ENCODE measurements around the gene IGF2R. TPM values are rescaled to one million over a fixed set of nuclear protein-coding genes. Genes with fewer than 3 reads are reported as not detected.
A peak's percentile ranks its signal among the peaks of the same experiment; 100 is the strongest.

The IGF2R gene
- polyA plus RNA-seq, 2 donors: 12.9 to 15.0 TPM

DNA sequence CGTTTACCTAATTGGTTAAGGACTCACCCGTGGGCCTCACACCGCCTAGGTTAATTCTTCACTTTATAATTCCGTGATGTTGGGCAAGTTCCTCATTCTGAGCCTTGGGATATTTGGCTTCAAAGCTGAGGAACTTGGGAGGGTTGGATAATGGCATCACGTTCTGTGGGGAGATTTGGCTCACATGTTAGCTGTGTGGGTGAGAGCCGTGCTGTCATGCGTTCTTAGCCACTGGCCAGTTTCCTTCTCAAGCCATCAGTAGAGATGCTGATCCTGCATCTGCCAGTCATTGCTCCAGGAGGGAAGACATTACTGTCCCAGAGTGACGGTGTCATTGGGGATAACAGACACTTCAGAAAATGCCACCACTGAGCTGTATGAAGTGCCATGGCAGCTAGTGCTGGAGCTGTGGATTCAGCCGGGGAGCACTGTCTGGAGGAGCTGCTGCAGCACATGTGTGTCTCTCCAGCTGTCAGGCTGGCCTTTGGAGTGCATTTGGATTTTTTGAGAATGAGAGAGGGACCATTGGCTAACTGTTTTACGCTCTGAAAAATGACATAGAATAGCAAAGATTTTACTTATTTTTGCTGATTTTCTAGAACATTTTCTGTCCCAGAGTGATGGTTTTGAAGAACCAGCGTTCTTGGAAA lies 16.5 kb downstream of the IGF2R start:
- Histone ChIP-seq H3K4me3 (ENCODE audit: low read depth in 1 of 2, low read length in 2 of 2) (no peak overlapping the region), H3K27me3 (ENCODE audit: control insufficient read depth in 1 of 2, insufficient read depth in 2 of 2, low read length in 2 of 2) (no peaks in the 10 kb centered on the region), H3K27ac (ENCODE audit: low read depth in 2 of 2, low read length in 1 of 2) (no peak overlapping the region), H3K4me1 (ENCODE audit: control insufficient read depth in 2 of 2, insufficient read depth in 2 of 2, low read length in 1 of 2) (peaks cover 7 to 28% of the 10 kb centered on the region in 2 donors), H3K36me3 (ENCODE audit: control insufficient read depth in 2 of 2, insufficient read depth in 2 of 2, low read length in 1 of 2) (no peaks in the 10 kb centered on the region), H3K9me3 (ENCODE audit: control insufficient read depth in 2 of 2, insufficient read depth in 1 of 2, low read depth in 1 of 2, low read length in 1 of 2) (no peaks in the 10 kb centered on the region)
- 58 to 68% methylated on average over 11 of the region's 11 CpGs for WGBS, 2 donors

DNA sequence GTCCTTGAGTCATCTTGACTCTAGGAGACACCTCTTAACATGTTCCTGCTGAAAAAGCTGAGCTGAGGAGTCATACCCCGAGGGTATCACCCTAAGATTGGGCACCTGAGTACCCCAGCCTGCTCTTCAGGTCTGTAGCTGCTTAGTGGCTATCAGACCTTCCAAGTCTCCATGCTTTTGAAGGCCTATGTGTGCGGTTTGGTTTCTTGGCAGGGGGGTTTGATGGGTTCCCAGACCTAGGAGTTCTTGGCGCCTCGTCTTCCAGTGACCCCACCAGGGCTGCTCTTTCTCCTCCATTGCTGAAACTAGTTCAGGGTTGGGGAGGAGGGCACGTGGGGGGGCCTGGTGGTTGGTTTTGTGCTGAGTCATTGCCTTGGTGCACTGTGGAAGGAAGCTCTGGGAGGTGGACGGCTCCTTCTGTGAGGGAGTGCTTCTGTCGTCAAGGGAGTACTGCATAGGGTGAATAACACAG lies 20.1 kb downstream of the IGF2R start:
- 58 to 63% methylated on average over 7 of the region's 7 CpGs for WGBS, 2 donors
- H3K27ac ChIP-seq (ENCODE audit: low read depth in 2 of 2, low read length in 1 of 2): peak overlapping the region; percentile 51 to 56
- H3K27me3 ChIP-seq (ENCODE audit: control insufficient read depth in 1 of 2, insufficient read depth in 2 of 2, low read length in 2 of 2): no peaks in the 10 kb centered on the region
- H3K4me1 ChIP-seq (ENCODE audit: control insufficient read depth in 2 of 2, insufficient read depth in 2 of 2, low read length in 1 of 2): peaks cover 0 to 14% of the 10 kb centered on the region in 2 donors
- H3K36me3 ChIP-seq (ENCODE audit: control insufficient read depth in 2 of 2, insufficient read depth in 2 of 2, low read length in 1 of 2): peaks cover 0 to 2% of the 10 kb centered on the region in 2 donors
- H3K9me3 ChIP-seq (ENCODE audit: control insufficient read depth in 2 of 2, insufficient read depth in 1 of 2, low read depth in 1 of 2, low read length in 1 of 2): no peaks in the 10 kb centered on the region
- H3K4me3 ChIP-seq (ENCODE audit: low read depth in 1 of 2, low read length in 2 of 2): no peak overlapping the region

GRCh38 chr6:159989492-159990480 lies 20.9 kb downstream of the IGF2R start:
- peak overlapping the region in 1 of 2 donors; percentile 51 for H3K27ac ChIP-seq (ENCODE audit: low read depth in 2 of 2, low read length in 1 of 2)
- no peaks in the 10 kb centered on the region for H3K27me3 ChIP-seq (ENCODE audit: control insufficient read depth in 1 of 2, insufficient read depth in 2 of 2, low read length in 2 of 2)
- no peak overlapping the region for H3K4me3 ChIP-seq (ENCODE audit: low read depth in 1 of 2, low read length in 2 of 2)
- peaks cover 0 to 2% of the 10 kb centered on the region in 2 donors for H3K36me3 ChIP-seq (ENCODE audit: control insufficient read depth in 2 of 2, insufficient read depth in 2 of 2, low read length in 1 of 2)
- H3K4me1 ChIP-seq (ENCODE audit: control insufficient read depth in 2 of 2, insufficient read depth in 2 of 2, low read length in 1 of 2): peaks cover 0 to 14% of the 10 kb centered on the region in 2 donors
- H3K9me3 ChIP-seq (ENCODE audit: control insufficient read depth in 2 of 2, insufficient read depth in 1 of 2, low read depth in 1 of 2, low read length in 1 of 2): no peaks in the 10 kb centered on the region
- WGBS, 2 donors: 58 to 63% methylated on average over 10 of the region's 10 CpGs

- Histone ChIP-seq H3K36me3 (ENCODE audit: control insufficient read depth in 2 of 2, insufficient read depth in 2 of 2, low read length in 1 of 2) (peaks cover 0 to 8% of the 10 kb centered on the region in 2 donors), H3K27ac (ENCODE audit: low read depth in 2 of 2, low read length in 1 of 2) (no peak overlapping the region), H3K4me3 (ENCODE audit: low read depth in 1 of 2, low read length in 2 of 2) (no peak overlapping the region), H3K9me3 (ENCODE audit: control insufficient read depth in 2 of 2, insufficient read depth in 1 of 2, low read depth in 1 of 2, low read length in 1 of 2) (no peaks in the 10 kb centered on the region), H3K27me3 (ENCODE audit: control insufficient read depth in 1 of 2, insufficient read depth in 2 of 2, low read length in 2 of 2) (no peaks in the 10 kb centered on the region), H3K4me1 (ENCODE audit: control insufficient read depth in 2 of 2, insufficient read depth in 2 of 2, low read length in 1 of 2) (peaks cover 0 to 16% of the 10 kb centered on the region in 2 donors)
- 92 to 100% methylated on average over 1 of the region's 1 CpG for WGBS, 2 donors
Measured at GRCh38 chr6:159992366-159992765, 23.5 kb downstream of the IGF2R start.

DNA sequence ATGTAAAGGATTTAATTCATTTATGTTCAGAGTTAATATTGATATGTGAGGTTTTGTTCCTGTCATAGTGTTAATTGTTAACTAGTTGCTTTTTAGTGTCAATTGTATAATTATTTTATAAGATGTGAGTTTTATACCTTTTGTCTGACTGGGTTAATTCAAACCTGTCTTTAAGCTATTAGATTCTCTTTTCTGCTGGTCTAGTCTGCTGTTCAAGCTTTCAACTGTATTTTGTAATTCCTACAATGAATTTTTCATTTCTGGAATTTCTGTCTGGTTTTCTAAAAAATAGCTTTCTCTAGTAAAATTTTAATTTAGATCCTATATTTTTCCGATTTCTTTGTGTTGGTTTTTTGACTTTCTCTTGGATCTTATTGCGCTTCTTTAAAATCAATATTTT lies 26.5 kb downstream of the IGF2R start:
- Histone ChIP-seq H3K9me3 (ENCODE audit: control insufficient read depth in 2 of 2, insufficient read depth in 1 of 2, low read depth in 1 of 2, low read length in 1 of 2) (no peaks in the 10 kb centered on the region), H3K36me3 (ENCODE audit: control insufficient read depth in 2 of 2, insufficient read depth in 2 of 2, low read length in 1 of 2) (peaks cover 0 to 13% of the 10 kb centered on the region in 2 donors), H3K27me3 (ENCODE audit: control insufficient read depth in 1 of 2, insufficient read depth in 2 of 2, low read length in 2 of 2) (no peaks in the 10 kb centered on the region), H3K4me3 (ENCODE audit: low read depth in 1 of 2, low read length in 2 of 2) (no peak overlapping the region), H3K4me1 (ENCODE audit: control insufficient read depth in 2 of 2, insufficient read depth in 2 of 2, low read length in 1 of 2) (peaks cover 0 to 8% of the 10 kb centered on the region in 2 donors), H3K27ac (ENCODE audit: low read depth in 2 of 2, low read length in 1 of 2) (no peak overlapping the region)
- WGBS, 2 donors: 76 to 95% methylated on average over 2 of the region's 2 CpGs

DNA sequence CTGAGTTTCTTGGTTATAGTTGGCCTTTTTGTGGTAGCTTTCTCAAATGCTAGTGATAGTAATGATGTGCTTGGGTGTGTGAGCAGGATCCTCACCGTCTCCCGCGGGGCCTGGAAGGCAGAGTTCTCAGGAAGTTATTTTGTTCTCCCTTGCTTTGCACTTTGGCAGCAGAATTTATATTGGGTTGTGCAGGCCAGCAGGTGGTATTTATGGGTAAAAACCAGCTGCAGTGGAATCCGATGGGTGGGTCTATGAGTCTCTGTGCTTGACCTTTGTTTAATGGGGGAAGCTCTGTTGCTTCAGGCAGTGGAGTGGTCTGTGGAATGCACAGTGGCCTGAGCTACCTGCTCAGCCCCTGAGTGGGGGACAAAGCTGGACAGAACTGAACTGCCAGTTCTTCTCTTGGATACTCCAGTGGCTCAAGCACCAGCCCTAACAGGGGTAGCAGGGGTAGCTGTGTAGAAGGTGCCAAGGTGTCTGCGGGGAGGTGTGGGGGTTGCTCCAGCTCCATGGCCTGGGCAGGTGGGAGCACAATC lies 27.3 kb downstream of the IGF2R start:
- WGBS, 2 donors: 92 to 97% methylated on average over 5 of the region's 5 CpGs
- Histone ChIP-seq H3K36me3 (ENCODE audit: control insufficient read depth in 2 of 2, insufficient read depth in 2 of 2, low read length in 1 of 2) (peaks cover 0 to 13% of the 10 kb centered on the region in 2 donors), H3K4me1 (ENCODE audit: control insufficient read depth in 2 of 2, insufficient read depth in 2 of 2, low read length in 1 of 2) (peaks cover 0 to 8% of the 10 kb centered on the region in 2 donors), H3K4me3 (ENCODE audit: low read depth in 1 of 2, low read length in 2 of 2) (no peak overlapping the region), H3K27me3 (ENCODE audit: control insufficient read depth in 1 of 2, insufficient read depth in 2 of 2, low read length in 2 of 2) (no peaks in the 10 kb centered on the region), H3K27ac (ENCODE audit: low read depth in 2 of 2, low read length in 1 of 2) (no peak overlapping the region), H3K9me3 (ENCODE audit: control insufficient read depth in 2 of 2, insufficient read depth in 1 of 2, low read depth in 1 of 2, low read length in 1 of 2) (no peaks in the 10 kb centered on the region)

DNA sequence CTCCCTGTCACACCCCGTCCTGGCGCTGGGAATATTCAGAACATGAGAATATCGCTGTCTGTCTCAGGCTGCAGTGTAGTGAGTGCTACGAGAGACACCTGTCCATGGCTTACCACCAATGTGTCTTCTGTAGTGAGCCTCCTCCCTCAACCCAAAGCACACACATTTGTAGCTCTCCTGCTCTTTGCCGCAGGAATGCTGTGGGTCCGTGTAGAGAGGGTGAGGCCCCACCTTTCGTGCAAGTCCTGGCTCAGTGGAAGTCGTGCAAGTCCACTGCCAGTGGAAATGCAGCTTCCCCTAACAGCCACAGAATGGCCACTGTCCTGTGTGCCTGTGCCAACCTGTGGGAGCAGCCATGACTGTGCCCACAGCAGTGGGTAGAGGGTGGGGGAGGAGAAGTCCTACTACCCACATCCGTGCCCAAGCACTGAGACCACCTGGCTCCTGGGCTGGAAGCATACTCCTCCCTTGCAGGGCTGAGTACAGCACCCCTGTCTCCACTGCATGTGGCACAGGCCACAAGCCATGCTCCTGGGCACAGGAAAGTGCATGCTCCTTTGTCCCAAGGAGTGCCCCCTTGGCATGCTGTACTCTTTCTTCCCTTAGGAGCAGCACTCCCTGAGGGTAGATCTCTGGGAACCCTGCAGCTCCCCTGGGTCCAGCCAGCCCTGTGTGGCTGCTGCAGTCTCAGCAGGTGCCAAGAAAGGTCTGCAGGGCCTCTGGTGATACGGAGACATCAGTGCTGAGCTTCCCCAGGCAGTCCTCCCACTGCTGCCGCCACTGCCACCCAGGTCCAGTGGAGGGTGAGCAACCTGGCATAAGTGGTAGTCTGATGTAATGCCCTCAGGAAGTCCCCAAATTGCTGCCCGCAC lies 28.0 kb downstream of the IGF2R start:
- H3K9me3 ChIP-seq (ENCODE audit: control insufficient read depth in 2 of 2, insufficient read depth in 1 of 2, low read depth in 1 of 2, low read length in 1 of 2): no peaks in the 10 kb centered on the region
- no peaks in the 10 kb centered on the region for H3K27me3 ChIP-seq (ENCODE audit: control insufficient read depth in 1 of 2, insufficient read depth in 2 of 2, low read length in 2 of 2)
- WGBS, 2 donors: 93 to 94% methylated on average over 11 to 12 of the region's 12 CpGs
- H3K4me1 ChIP-seq (ENCODE audit: control insufficient read depth in 2 of 2, insufficient read depth in 2 of 2, low read length in 1 of 2): peaks cover 0 to 7% of the 10 kb centered on the region in 2 donors
- H3K27ac ChIP-seq (ENCODE audit: low read depth in 2 of 2, low read length in 1 of 2): no peak overlapping the region
- H3K36me3 ChIP-seq (ENCODE audit: control insufficient read depth in 2 of 2, insufficient read depth in 2 of 2, low read length in 1 of 2): peaks cover 0 to 11% of the 10 kb centered on the region in 2 donors
- H3K4me3 ChIP-seq (ENCODE audit: low read depth in 1 of 2, low read length in 2 of 2): no peak overlapping the region

- H3K9me3 ChIP-seq (ENCODE audit: control insufficient read depth in 2 of 2, insufficient read depth in 1 of 2, low read depth in 1 of 2, low read length in 1 of 2): no peaks in the 10 kb centered on the region
- H3K27me3 ChIP-seq (ENCODE audit: control insufficient read depth in 1 of 2, insufficient read depth in 2 of 2, low read length in 2 of 2): no peaks in the 10 kb centered on the region
- no peak overlapping the region for H3K4me3 ChIP-seq (ENCODE audit: low read depth in 1 of 2, low read length in 2 of 2)
- peaks cover 0 to 6% of the 10 kb centered on the region in 2 donors for H3K4me1 ChIP-seq (ENCODE audit: control insufficient read depth in 2 of 2, insufficient read depth in 2 of 2, low read length in 1 of 2)
- WGBS, 2 donors: 90 to 95% methylated on average over 11 of the region's 11 CpGs
- H3K36me3 ChIP-seq (ENCODE audit: control insufficient read depth in 2 of 2, insufficient read depth in 2 of 2, low read length in 1 of 2): peaks cover 0 to 10% of the 10 kb centered on the region in 2 donors
- H3K27ac ChIP-seq (ENCODE audit: low read depth in 2 of 2, low read length in 1 of 2): no peak overlapping the region
Measured at GRCh38 chr6:159997498-159998101, 28.7 kb downstream of the IGF2R start.
